Measurements from ENCODE around the gene CMPK1. TPM values are rescaled to one million over a fixed set of nuclear protein-coding genes. Genes with fewer than 3 reads are reported as not detected.

The CMPK1 gene
- total and polyA plus RNA-seq, 2 of the 8 experiments (the other 6 are each of a cell fraction or from before 2014, with no cell fraction given) = 6.0 to 36.9 TPM

- TF ChIP-seq RNF2 (IDR thresholded peaks at IDR 0.05; ENCODE audit: borderline replicate concordance, low read depth, low read length, missing control alignments, poor library complexity, severe bottlenecking) = no peak
- no peak for TF ChIP-seq GABPA (IDR thresholded peaks at IDR 0.05; ENCODE audit: borderline replicate concordance, insufficient read depth, low read length)
- no peak for TF ChIP-seq HDAC2 (IDR thresholded peaks at IDR 0.05; ENCODE audit: borderline replicate concordance in 1 of 2, low read depth in 2 of 2, low read length in 2 of 2)
- no peak for TF ChIP-seq EGR1 (IDR thresholded peaks at IDR 0.05; ENCODE audit: borderline replicate concordance, low read depth, low read length)
- no peak for TF ChIP-seq BACH1 (IDR thresholded peaks at IDR 0.05; ENCODE audit: low read length)
- TF ChIP-seq POLR2A (IDR thresholded peaks at IDR 0.05; ENCODE audit: control extremely low read depth in 1 of 2, low read depth in 2 of 2, low read length in 2 of 2) = peak; percentile 52 to 93
- no peak for TF ChIP-seq SIX5 (IDR thresholded peaks at IDR 0.05; ENCODE audit: low read depth, low read length)
- TF ChIP-seq CEBPB (IDR thresholded peaks at IDR 0.05; ENCODE audit: low read depth, low read length) = no peak
- TF ChIP-seq CTBP2 (IDR thresholded peaks at IDR 0.05; ENCODE audit: borderline replicate concordance, insufficient read depth, insufficient read length, low read length) = no peak
- TF ChIP-seq ZNF274 (IDR thresholded peaks at IDR 0.05; ENCODE audit: borderline replicate concordance, extremely low read depth, low read length) = no peak
- no peak; the same call in 1 of the 2 replicates for TF ChIP-seq RBBP5 (IDR thresholded peaks at IDR 0.05; ENCODE audit: borderline replicate concordance, low read depth, low read length)
- TF ChIP-seq EZH2 (IDR thresholded peaks at IDR 0.05; ENCODE audit: low read depth, low read length, severe bottlenecking) = no peak
- no peak for TF ChIP-seq HDAC6 (IDR thresholded peaks at IDR 0.05; ENCODE audit: low read depth, low read length)
- no peak for TF ChIP-seq SAP30 (IDR thresholded peaks at IDR 0.05; ENCODE audit: insufficient read depth, insufficient replicate concordance, low read length)
- no peak for TF ChIP-seq RAD21 (IDR thresholded peaks at IDR 0.05 in 1 of 2, conservative IDR thresholded peaks at IDR 0.05 in 1 of 2; ENCODE audit: low read depth in 2 of 2, low read length in 2 of 2)
- peak; percentile 89 for TF ChIP-seq NANOG (IDR thresholded peaks at IDR 0.05; ENCODE audit: insufficient read depth, low read depth, low read length, poor library complexity, severe bottlenecking)
- TF ChIP-seq BRCA1 (IDR thresholded peaks at IDR 0.05; ENCODE audit: low read depth, low read length) = no peak
- peak; percentile 85 for TF ChIP-seq CHD2 (IDR thresholded peaks at IDR 0.05; ENCODE audit: low read length)
- TF ChIP-seq USF2 (IDR thresholded peaks at IDR 0.05; ENCODE audit: low read length) = no peak
- no peak for TF ChIP-seq POU5F1 (IDR thresholded peaks at IDR 0.05; ENCODE audit: low read depth, low read length)
- TF ChIP-seq KDM4A (IDR thresholded peaks at IDR 0.05; ENCODE audit: low read depth, low read length, severe bottlenecking) = peak; percentile 36
Measured at GRCh38 chr1:47313915-47314664, 19.5 kb upstream of the CMPK1 start, which contains the start of gene STIL (continued).
